SK-N-SH (cell line): ENCODE results near the gene ADGRB2.

Experiments used
- CHD2 ChIP-seq: fragments of 150-350 bp; IDR thresholded peaks from 2 replicates; pipeline ENCODE4 v1.6.1; 2018; ENCODE audit warnings: low read length; ENCODE audit not compliant: partially characterized antibody
- CTCF ChIP-seq: fragments of 200-600 bp; sonication (generic); IDR thresholded peaks from 2 replicates; pipeline ENCODE4 v1.6.1; 2017; ENCODE audit warnings: antibody characterized with exemption, mild to moderate bottlenecking, moderate library complexity
- EP300 ChIP-seq, 2 experiments: IDR thresholded peaks; 2 replicates each; pipeline versions ENCODE4 v1.4.0 to v1.6.1; 2012; ENCODE audit warnings: borderline replicate concordance in 1 of 2, low read depth in 1 of 2, low read length in 1 of 2
- EZH2phosphoT487 ChIP-seq: fragments of 200-600 bp; sonication (generic); IDR thresholded peaks from 2 replicates; pipeline ENCODE4 v1.6.1; 2017; ENCODE audit warnings: low read depth, mixed run types, mild to moderate bottlenecking, antibody characterized with exemption, moderate library complexity, borderline replicate concordance
- FOXJ3 ChIP-seq: sonication (generic); formaldehyde crosslinking; IDR thresholded peaks from 2 replicates; pipeline ENCODE4 v1.5.1; 2020; ENCODE audit warnings: mild to moderate bottlenecking, missing genetic modification reagents
- MEF2A ChIP-seq: IDR thresholded peaks from 2 replicates; pipeline ENCODE4 v1.4.0; 2012; ENCODE audit warnings: low read depth, borderline replicate concordance
- TAF1 ChIP-seq: IDR thresholded peaks from 2 replicates; pipeline ENCODE4 v1.6.1; 2012; ENCODE audit warnings: low read depth, mild to moderate bottlenecking, low read length, moderate library complexity, borderline replicate concordance
- ZBTB33 ChIP-seq: IDR thresholded peaks from 2 replicates; pipeline ENCODE4 v1.4.0; 2012; ENCODE audit warnings: low read depth, borderline replicate concordance

- no peak for TF ChIP-seq MEF2A
- no peak for TF ChIP-seq EP300 (IDR thresholded peaks at IDR 0.05; ENCODE audit: borderline replicate concordance in 1 of 2, low read depth in 1 of 2, low read length in 1 of 2)
- no peak for TF ChIP-seq ZBTB33
- no peak for TF ChIP-seq FOXJ3 (CRISPR knock-in tag)
- TF ChIP-seq CTCF: no peak
- no peak for TF ChIP-seq CHD2
- TF ChIP-seq TAF1: no peak
- TF ChIP-seq EZH2phosphoT487: no peak
Measured at GRCh38 chr1:31747304-31747703, 16.8 kb downstream of the ADGRB2 start.
